Left ventricle myocardium superior (tissue), 1 donor: ENCODE results near the gene PDE8B. TPM values are rescaled to one million over a fixed set of nuclear protein-coding genes. Genes with fewer than 3 reads are reported as not detected.
A peak's percentile ranks its signal among the peaks of the same experiment; 100 is the strongest.

Experiments used
- ATAC-seq: fragments of 200-7000 bp; cut with Tn5 transposase; one replicate; pipeline ENCODE4 v1.9.1; 2020; ENCODE audit warnings: mild to moderate bottlenecking, moderate library complexity
- DNase-seq: peaks from one replicate; pipeline ENCODE4 v3.0.0-alpha.2; 2020
- intact Hi-C: fragments of 100-400 bp; cut with micrococcal nuclease; formaldehyde crosslinking; loops from one replicate; pipeline ENCODE4 v1.11.0; 2022
- total RNA-seq: library from RNA; stranded (reverse); fragmentation: NEBNext Ultra II Directional; extraction: Animal tissue kit (Norgen Biotek cat#: 25700); gene quantifications from one replicate; pipeline ENCODE4 v1.2.1, GENCODE V29; 2021
- donor health status: DM: no; HTN: yes; CAD: no; lungs with severe emphysema.

The PDE8B gene
- total RNA-seq, 1 donor from 2014 or later: 0.69 TPM

GRCh38 chr5:77339337-77339890 is 128.9 kb downstream of the PDE8B start:
- DNase-seq: no peak
- ATAC-seq: peak; percentile 38
- intact Hi-C loops: no loop called here

DNA sequence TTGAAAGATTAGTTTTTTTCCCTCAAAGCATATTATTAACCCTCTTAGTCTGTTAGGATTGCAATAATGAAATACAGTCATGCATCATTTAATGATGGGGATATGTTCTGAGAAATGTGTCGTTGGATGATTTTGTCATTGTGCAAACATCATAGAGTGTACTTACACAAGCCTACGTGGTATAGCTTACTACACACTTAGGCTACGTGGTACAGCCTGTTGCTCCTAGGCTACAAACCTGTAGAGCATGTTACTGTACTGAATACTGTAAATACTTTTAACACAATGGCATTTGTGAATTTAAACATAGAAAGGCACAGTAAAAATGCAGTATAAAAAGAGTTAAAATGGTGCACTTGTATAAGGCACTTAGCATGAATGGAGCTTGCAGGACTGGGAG is 132.7 kb downstream of the PDE8B start:
- intact Hi-C loops: no loop called here
- DNase-seq (no peak), ATAC-seq (no peak)

- ATAC-seq (no peak), DNase-seq (no peak)
- intact Hi-C loops: no loop called here
Observed at GRCh38 chr5:77347435-77348098, 137.1 kb downstream of the PDE8B start.

- intact Hi-C loops: no loop called here
- ATAC-seq (peak; percentile 67), DNase-seq (no peak)
Observed at GRCh38 chr5:77353251-77353650, 142.8 kb downstream of the PDE8B start.

- DNase-seq: no peak
- intact Hi-C loops: no loop called here
Observed at GRCh38 chr5:77354454-77354853, 144.0 kb downstream of the PDE8B start.

DNA sequence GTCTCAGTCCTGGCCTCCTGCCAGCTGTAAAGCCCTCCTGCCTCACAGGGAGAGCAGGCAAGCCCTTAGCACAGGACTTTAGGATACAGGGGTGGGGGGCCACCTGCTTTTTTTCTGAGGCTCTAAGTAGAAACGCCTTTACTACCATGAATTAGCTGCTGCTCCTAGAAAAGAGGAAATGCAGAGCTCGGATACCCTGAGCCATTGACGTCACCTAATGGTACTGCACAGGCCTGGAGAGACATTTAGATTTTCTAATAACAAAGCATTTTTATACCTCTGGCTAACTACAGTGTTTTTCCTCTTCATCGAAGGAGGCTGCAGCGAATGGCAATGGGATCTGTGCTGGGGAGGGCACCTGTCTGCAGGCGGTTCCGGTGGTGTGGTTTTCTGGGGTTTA is 144.6 kb downstream of the PDE8B start:
- intact Hi-C loops: no loop called here
- ATAC-seq: no peak
- no peak for DNase-seq

More at GRCh38 chr5:77354454-77354853, 144.0 kb downstream of the PDE8B start:
- ATAC-seq: no peak

DNA sequence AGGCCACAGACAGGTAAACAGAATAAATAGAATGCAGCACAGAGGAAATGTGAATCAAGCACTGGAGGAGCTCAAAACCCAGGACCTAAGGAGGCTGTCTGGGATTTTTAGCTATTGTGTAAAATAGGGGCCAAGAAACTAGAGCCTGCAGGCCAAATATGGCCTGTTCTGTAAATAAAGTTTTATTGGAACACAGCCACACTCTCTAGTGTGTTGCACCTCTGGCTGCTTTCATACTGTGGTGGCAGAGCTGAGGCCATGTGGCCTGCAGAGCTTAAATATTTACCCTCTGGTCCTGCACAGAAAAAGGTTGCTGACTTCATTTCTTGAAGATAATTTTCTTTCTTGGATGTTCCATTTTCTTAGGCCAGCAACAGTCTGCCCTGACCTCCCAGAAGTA is 145.3 kb downstream of the PDE8B start:
- ATAC-seq: no peak
- DNase-seq: no peak
- intact Hi-C loops: no loop called here

DNA sequence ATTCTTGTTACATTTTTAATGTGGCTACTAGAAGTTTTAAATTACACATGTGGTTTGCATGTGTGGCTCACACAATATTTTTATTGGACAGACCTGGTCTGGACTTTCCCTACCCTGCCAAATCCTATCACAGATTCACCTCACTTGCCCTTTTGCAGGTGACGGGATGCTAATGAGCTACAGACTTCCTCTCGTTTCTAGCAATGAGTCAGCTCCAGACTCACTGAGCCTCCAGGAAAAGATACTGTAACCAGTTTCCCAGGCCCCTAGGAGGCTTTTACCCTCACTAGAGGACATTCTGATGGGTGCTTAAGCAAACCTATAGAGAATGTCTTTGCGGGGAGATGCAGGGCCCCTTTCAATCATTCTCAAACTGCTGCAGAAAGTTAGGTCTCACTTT is 146.3 kb downstream of the PDE8B start:
- no peak for ATAC-seq

DNA sequence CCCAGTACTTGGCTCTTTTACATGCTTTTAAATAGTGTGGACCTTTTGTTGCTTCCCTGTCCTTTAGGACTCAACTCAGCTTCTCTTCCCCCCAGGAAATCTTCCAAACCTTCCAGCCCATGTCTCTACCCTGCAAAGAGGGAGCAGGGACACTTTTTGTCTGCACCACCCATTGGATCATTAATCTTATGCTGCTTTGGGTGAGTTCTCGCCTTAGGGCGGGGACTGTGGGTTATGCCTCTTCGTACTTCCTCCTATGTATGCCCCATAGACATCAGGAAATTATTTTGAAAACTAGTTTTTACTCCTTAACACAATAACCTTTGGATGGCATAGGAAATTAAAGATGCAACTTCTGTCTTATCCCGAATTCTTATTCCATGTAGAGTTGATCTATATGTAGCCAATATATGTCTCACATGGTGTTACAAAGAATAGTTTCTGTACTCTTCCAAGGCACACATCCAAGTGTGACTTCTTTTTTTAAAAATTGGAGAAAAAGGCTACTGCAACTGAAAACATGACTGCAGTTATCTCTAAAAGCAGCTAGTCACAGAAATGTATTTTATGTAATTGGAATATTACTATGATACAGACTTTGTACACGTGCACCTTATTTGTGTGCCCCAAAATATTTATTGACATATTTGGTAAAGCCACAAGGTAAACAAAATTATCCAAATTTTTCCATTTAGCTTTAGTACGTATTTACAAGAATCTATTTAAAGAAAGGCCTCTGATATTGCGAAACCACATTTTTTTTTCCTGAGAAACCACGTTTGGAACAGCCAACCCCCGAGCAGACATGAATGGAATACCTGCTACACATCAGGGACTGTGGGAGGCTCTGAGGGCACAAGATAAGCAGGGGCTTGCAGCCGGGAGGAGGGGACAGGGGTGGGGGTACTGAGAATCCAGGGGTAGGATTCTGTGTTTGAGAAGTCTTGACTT is 148.1 kb downstream of the PDE8B start:
- intact Hi-C loops: no loop called here
- no peak for ATAC-seq
- DNase-seq: no peak

More for the DNA sequence above, 146.3 kb downstream of the PDE8B start:
- DNase-seq: no peak
- intact Hi-C loops: no loop called here

DNA sequence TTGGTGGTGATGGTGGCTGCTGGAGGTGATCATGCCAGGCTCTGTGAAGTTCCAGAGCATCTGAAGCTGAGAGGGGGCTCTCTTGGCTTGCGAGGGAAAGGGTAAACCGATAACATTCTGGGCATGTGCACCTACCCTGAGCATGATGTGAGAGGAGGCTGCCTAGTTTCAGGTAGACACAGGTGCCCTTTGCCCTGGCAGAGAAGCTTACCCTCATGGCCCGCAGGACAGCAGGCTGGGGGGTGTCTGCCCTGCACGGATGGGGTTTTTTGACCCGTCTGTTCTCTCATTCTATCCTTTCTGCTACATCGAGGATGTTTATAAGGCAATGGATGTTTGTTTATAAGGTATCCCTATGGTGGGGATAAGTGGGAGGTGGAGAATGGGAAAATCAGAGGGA is 148.8 kb downstream of the PDE8B start:
- ATAC-seq (no peak), DNase-seq (no peak)
- intact Hi-C loops: no loop called here

GRCh38 chr5:77360381-77360780 is 149.9 kb downstream of the PDE8B start:
- ATAC-seq: no peak

GRCh38 chr5:77360973-77361372 is 150.5 kb downstream of the PDE8B start:
- ATAC-seq: peak; percentile 51
- intact Hi-C loops: no loop called here
- DNase-seq: no peak

More at GRCh38 chr5:77360381-77360780, 149.9 kb downstream of the PDE8B start:
- DNase-seq: no peak
- intact Hi-C loops: no loop called here

DNA sequence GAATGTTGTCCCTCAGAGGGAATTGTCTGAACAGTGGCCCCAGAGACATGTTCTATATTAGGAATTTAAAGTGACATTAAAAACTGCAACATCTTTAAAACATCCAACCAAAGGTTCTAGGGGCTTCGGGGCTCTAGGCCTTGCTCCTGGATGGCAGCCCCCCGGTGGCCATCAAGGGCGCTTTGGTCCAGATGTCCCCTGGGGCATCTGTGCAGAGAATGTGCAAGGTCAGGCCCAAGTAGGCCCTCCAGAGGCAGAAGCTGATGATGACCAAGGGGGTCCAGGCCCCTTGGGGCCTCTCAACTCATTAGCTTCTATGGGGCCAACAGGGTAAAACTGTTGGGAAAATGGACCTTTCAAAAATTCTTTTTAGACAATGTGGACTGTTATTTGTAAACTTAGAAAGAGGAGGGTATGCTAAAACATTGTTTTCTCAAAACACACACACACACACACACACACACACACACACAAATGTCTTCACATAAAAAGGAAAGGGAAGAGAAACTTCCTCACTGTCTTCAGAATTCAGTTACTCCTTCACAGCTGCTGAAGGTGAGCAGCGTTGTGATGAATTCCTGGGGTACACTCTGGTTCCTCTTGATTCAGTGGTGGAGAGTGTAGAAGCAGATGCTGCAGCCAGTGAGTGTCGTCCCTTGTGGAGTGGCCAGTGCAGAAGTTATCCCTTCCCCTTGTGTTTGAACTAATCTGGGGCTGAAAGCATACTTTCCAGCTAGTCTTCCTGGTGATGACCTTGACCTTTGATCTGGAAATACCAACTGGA is 156.4 kb downstream of the PDE8B start:
- no peak for DNase-seq
- no peak for ATAC-seq
- intact Hi-C loops: no loop called here

DNA sequence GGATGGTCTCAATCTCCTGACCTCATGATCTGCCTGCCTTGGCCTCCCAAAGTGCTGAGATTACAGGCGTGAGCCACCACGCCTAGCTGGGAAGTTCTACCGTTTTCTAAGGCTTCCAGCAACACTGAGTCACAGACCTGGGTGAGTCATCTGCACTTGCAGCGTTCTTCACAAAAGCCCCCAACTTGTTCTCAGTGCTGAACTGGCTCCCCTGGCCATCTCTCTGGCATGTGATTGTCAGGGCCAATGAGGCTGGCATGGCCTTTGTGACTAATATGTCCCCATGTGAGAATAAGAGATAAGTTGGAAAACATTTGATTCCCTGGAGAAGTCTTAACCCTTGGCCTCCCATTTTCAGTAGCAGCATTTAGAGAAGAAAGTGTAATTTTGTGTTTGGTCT is 157.3 kb downstream of the PDE8B start:
- no peak for ATAC-seq

DNA sequence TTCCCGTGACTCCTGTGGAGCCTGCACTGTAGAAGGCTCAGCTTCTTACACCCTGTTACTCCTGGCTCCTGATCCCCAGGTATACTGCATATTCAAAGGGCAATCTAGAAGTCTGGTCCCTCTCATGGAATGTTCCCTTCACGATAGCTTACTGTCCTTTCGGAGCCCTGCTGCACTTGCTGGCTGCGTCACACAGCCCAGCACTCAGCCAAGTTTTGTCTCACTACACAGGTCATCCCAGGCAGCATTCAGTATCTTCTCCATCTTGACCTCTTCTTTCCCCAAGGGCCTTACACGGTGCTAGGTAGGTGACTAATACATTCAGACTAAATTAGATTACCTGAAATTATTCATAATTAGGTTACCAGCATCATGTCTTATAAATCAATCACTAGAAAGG is 157.9 kb downstream of the PDE8B start:
- peak; percentile 72 for ATAC-seq
- intact Hi-C loops: no loop called here
- no peak for DNase-seq

More for the DNA sequence above, 157.3 kb downstream of the PDE8B start:
- DNase-seq: no peak
- intact Hi-C loops: no loop called here

- intact Hi-C loops: no loop called here
- no peak for DNase-seq
- ATAC-seq: no peak
Observed at GRCh38 chr5:77369566-77369965, 159.1 kb downstream of the PDE8B start.

GRCh38 chr5:77374686-77375085 is 164.2 kb downstream of the PDE8B start:
- no peak for ATAC-seq
- no peak for DNase-seq
- intact Hi-C loops: no loop called here

DNA sequence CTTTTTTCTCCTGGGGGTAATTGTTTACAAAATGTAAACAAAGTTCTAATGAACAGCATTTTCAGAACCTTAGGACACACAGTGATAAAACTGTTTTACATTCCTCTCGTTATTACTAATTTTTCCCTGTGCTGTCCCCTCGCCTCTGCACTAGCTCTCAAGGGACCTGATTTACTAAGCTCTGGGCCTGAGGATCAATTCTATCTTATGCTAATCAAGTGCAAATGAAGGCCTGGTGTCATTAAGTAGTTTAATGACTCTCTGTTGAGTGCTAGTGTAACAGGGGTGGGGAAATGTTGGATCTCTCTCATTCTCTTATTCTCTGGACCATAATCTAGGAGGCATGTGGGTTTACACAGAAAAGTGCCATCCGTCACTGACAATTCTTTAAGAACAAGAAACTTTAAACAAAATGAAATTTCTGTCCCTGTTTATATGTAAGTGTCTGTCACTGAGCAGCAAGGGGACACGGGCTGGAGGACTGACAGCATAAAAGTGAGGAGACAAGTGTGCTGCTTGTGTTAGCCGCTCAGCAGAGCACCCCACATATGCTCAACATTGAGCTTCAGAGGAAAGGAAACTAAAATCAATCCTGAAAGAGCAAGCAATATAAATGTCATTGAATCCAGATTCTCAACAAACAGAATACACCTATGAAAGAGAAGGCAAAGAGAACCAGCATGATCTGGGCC is 166.3 kb downstream of the PDE8B start:
- ATAC-seq (no peak), DNase-seq (no peak)
- intact Hi-C loops: no loop called here

- DNase-seq (no peak), ATAC-seq (no peak)
- intact Hi-C loops: no loop called here
Observed at GRCh38 chr5:77379558-77380061, 169.1 kb downstream of the PDE8B start.
